ENCODE results near the gene STXBP5. TPM values are rescaled to one million over a fixed set of nuclear protein-coding genes. Genes with fewer than 3 reads are reported as not detected.

Gene STXBP5
- total RNA-seq, 2 experiments from 2014 or later: 11.4 to 11.5 TPM

GRCh38 chr6:147389463-147389862 lies 185.2 kb downstream of the STXBP5 start:
- Mint-ChIP-seq H3K27me3 (no peaks in the 10 kb centered on the region), H3K4me1 (ENCODE audit: low read depth) (peaks cover 25% of the 10 kb centered on the region), H3K9me3 (no peaks in the 10 kb centered on the region), H3K36me3 (ENCODE audit: low read depth) (peaks cover 5% of the 10 kb centered on the region), H3K4me3 (no peak overlapping the region), H3K27ac (no peak overlapping the region)
- no peak for DNase-seq
- ChIA-PET CTCF (no interaction called here), POLR2A (no interaction called here)
- ATAC-seq: no peak
- intact Hi-C loops (cut with micrococcal nuclease): no loop called here
- TF ChIP-seq CTCF (IDR thresholded peaks at IDR 0.05): no peak

GRCh38 chr6:147390909-147391536 lies 186.8 kb downstream of the STXBP5 start:
- DNase-seq: peak; percentile 29
- Mint-ChIP-seq H3K27ac (no peak overlapping the region), H3K4me3 (no peak overlapping the region), H3K36me3 (ENCODE audit: low read depth) (peaks cover 4% of the 10 kb centered on the region), H3K9me3 (no peaks in the 10 kb centered on the region), H3K27me3 (no peaks in the 10 kb centered on the region), H3K4me1 (ENCODE audit: low read depth) (peaks cover 19% of the 10 kb centered on the region)
- ChIA-PET CTCF (interaction anchor here (2.4 kb wide), 1 partner anchor 8 kb away, joined by 10 read pairs; no protein-coding TSS in a partner anchor), POLR2A (no interaction called here)
- intact Hi-C loops (cut with micrococcal nuclease): loop anchor here (10.0 kb wide), 1 partner anchor 536 kb away; no protein-coding TSS in a partner anchor
- peak; percentile 27 for TF ChIP-seq CTCF (IDR thresholded peaks at IDR 0.05)
- ATAC-seq: no peak

GRCh38 chr6:147392917-147393625 lies 188.9 kb downstream of the STXBP5 start:
- H3K36me3 Mint-ChIP-seq (ENCODE audit: low read depth): peaks cover 2% of the 10 kb centered on the region
- CTCF ChIA-PET: interaction anchor here (2.4 kb wide), 1 partner anchor 10 kb away, joined by 10 read pairs; no protein-coding TSS in a partner anchor
- no peak for TF ChIP-seq CTCF (IDR thresholded peaks at IDR 0.05)
- no peak overlapping the region for H3K27ac Mint-ChIP-seq
- peaks cover 19% of the 10 kb centered on the region for H3K4me1 Mint-ChIP-seq (ENCODE audit: low read depth)
- no peak overlapping the region for H3K4me3 Mint-ChIP-seq
- POLR2A ChIA-PET: no interaction called here
- DNase-seq (peak; percentile 13), ATAC-seq (peak; percentile 34)
- H3K27me3 Mint-ChIP-seq: no peaks in the 10 kb centered on the region
- H3K9me3 Mint-ChIP-seq: no peaks in the 10 kb centered on the region
- intact Hi-C loops (cut with micrococcal nuclease): loop anchor here (10.0 kb wide), 1 partner anchor 538 kb away; no protein-coding TSS in a partner anchor

GRCh38 chr6:147395158-147395557 lies 190.9 kb downstream of the STXBP5 start:
- POLR2A ChIA-PET: no interaction called here
- intact Hi-C loops (cut with micrococcal nuclease): loop anchor here (10.0 kb wide), 1 partner anchor 540 kb away; no protein-coding TSS in a partner anchor
- Mint-ChIP-seq H3K36me3 (ENCODE audit: low read depth) (peaks cover 2% of the 10 kb centered on the region), H3K9me3 (peaks cover 1% of the 10 kb centered on the region), H3K4me3 (no peak overlapping the region), H3K27ac (no peak overlapping the region), H3K4me1 (ENCODE audit: low read depth) (peaks cover 19% of the 10 kb centered on the region), H3K27me3 (no peaks in the 10 kb centered on the region)
- ATAC-seq (no peak), DNase-seq (no peak)
- no peak for TF ChIP-seq CTCF (IDR thresholded peaks at IDR 0.05)
- CTCF ChIA-PET: no interaction called here

GRCh38 chr6:147397306-147397705 lies 193.1 kb downstream of the STXBP5 start:
- peaks cover 9% of the 10 kb centered on the region for H3K9me3 Mint-ChIP-seq
- H3K27me3 Mint-ChIP-seq: peaks cover 2% of the 10 kb centered on the region
- peaks cover 2% of the 10 kb centered on the region for H3K36me3 Mint-ChIP-seq (ENCODE audit: low read depth)
- ATAC-seq: no peak
- no peak for DNase-seq
- no peak overlapping the region for H3K4me3 Mint-ChIP-seq
- CTCF ChIA-PET: interaction anchor here (1.1 to 1.9 kb wide), 3 partner anchors 12 to 24 kb away, joined by 3 to 7 read pairs (median 6); no protein-coding TSS in a partner anchor
- no peak for TF ChIP-seq CTCF (IDR thresholded peaks at IDR 0.05)
- POLR2A ChIA-PET: no interaction called here
- no peak overlapping the region for H3K27ac Mint-ChIP-seq
- peaks cover 14% of the 10 kb centered on the region for H3K4me1 Mint-ChIP-seq (ENCODE audit: low read depth)
- intact Hi-C loops (cut with micrococcal nuclease): loop anchor here (10.0 kb wide), 1 partner anchor 543 kb away; no protein-coding TSS in a partner anchor

All from activated CD8-positive, alpha-beta T cell treated with anti-CD3 and anti-CD28 coated beads for 36 hours (primary cell).